Measurements from ENCODE around the gene CMTM8.
A peak's percentile ranks its signal among the peaks of the same experiment; 100 is the strongest.

Gene CMTM8

GRCh38 chr3:32284443-32285212, 46.1 kb downstream of the CMTM8 start:
- TF ChIP-seq SP1 (IDR thresholded peaks at IDR 0.05) (no peak), ARNT (IDR thresholded peaks at IDR 0.05) (no peak), PKNOX1 (IDR thresholded peaks at IDR 0.05) (no peak), ZNF384 (IDR thresholded peaks at IDR 0.05) (no peak), NFRKB (IDR thresholded peaks at IDR 0.05) (no peak), HDGF (IDR thresholded peaks at IDR 0.05; ENCODE audit: borderline replicate concordance) (no peak), BHLHE40 (IDR thresholded peaks at IDR 0.05; ENCODE audit: borderline replicate concordance) (no peak), LEF1 (IDR thresholded peaks at IDR 0.05; ENCODE audit: borderline replicate concordance) (no peak), L3MBTL2 (conservative IDR thresholded peaks at IDR 0.05) (no peak), SUZ12 (IDR thresholded peaks at IDR 0.05) (no peak), FOXM1 (IDR thresholded peaks at IDR 0.05; ENCODE audit: borderline replicate concordance) (no peak), FOXA1 (IDR thresholded peaks at IDR 0.05) (no peak), ELF4 (IDR thresholded peaks at IDR 0.05) (no peak), TARDBP (IDR thresholded peaks at IDR 0.05) (no peak), FOXK2 (IDR thresholded peaks at IDR 0.05) (no peak), CTBP1 (IDR thresholded peaks at IDR 0.05; ENCODE audit: borderline replicate concordance) (no peak)
- DNase-seq (ENCODE audit: extremely low spot score), result no peak
- ChIA-PET POLR2A (no interaction called here), CTCF (no interaction called here)

- CTCF ChIA-PET, result interaction anchor here (0.6 kb wide), 1 partner anchor 9 kb away, joined by 3 read pairs; no protein-coding TSS in a partner anchor
- DNase-seq (ENCODE audit: extremely low spot score), result no peak
- POLR2A ChIA-PET, result no interaction called here
- no peak for TF ChIP-seq PKNOX1 (IDR thresholded peaks at IDR 0.05)
- no peak for TF ChIP-seq FOXM1 (IDR thresholded peaks at IDR 0.05; ENCODE audit: borderline replicate concordance)
- TF ChIP-seq FOXA1 (IDR thresholded peaks at IDR 0.05), result no peak
- no peak for TF ChIP-seq TARDBP (IDR thresholded peaks at IDR 0.05)
- no peak for TF ChIP-seq L3MBTL2 (conservative IDR thresholded peaks at IDR 0.05)
- no peak for TF ChIP-seq SP1 (IDR thresholded peaks at IDR 0.05)
- TF ChIP-seq HDGF (IDR thresholded peaks at IDR 0.05; ENCODE audit: borderline replicate concordance), result no peak
- TF ChIP-seq SUZ12 (IDR thresholded peaks at IDR 0.05), result no peak
- no peak for TF ChIP-seq LEF1 (IDR thresholded peaks at IDR 0.05; ENCODE audit: borderline replicate concordance)
- no peak for TF ChIP-seq ARNT (IDR thresholded peaks at IDR 0.05)
- no peak for TF ChIP-seq CTBP1 (IDR thresholded peaks at IDR 0.05; ENCODE audit: borderline replicate concordance)
- TF ChIP-seq BHLHE40 (IDR thresholded peaks at IDR 0.05; ENCODE audit: borderline replicate concordance), result no peak
- TF ChIP-seq ZNF384 (IDR thresholded peaks at IDR 0.05), result no peak
- TF ChIP-seq NFRKB (IDR thresholded peaks at IDR 0.05), result no peak
- no peak for TF ChIP-seq FOXK2 (IDR thresholded peaks at IDR 0.05)
- no peak for TF ChIP-seq ELF4 (IDR thresholded peaks at IDR 0.05)
Measured at GRCh38 chr3:32285891-32286290, 47.4 kb downstream of the CMTM8 start.

- DNase-seq (ENCODE audit: extremely low spot score), result no peak
- ChIA-PET CTCF (interaction anchor here (1.1 kb wide), 1 partner anchor 8 kb away, joined by 4 read pairs; no protein-coding TSS in a partner anchor), POLR2A (interaction anchor here (0.9 kb wide), 1 partner anchor 49 kb away, joined by 3 read pairs; no protein-coding TSS in a partner anchor)
- TF ChIP-seq TARDBP (IDR thresholded peaks at IDR 0.05) (no peak), FOXM1 (IDR thresholded peaks at IDR 0.05; ENCODE audit: borderline replicate concordance) (no peak), FOXK2 (IDR thresholded peaks at IDR 0.05) (no peak), ARNT (IDR thresholded peaks at IDR 0.05) (no peak), HDGF (IDR thresholded peaks at IDR 0.05; ENCODE audit: borderline replicate concordance) (no peak), L3MBTL2 (conservative IDR thresholded peaks at IDR 0.05) (no peak), PKNOX1 (IDR thresholded peaks at IDR 0.05) (no peak), BHLHE40 (IDR thresholded peaks at IDR 0.05; ENCODE audit: borderline replicate concordance) (no peak), FOXA1 (IDR thresholded peaks at IDR 0.05) (no peak), CTBP1 (IDR thresholded peaks at IDR 0.05; ENCODE audit: borderline replicate concordance) (no peak), ELF4 (IDR thresholded peaks at IDR 0.05) (no peak), SUZ12 (IDR thresholded peaks at IDR 0.05) (no peak), LEF1 (IDR thresholded peaks at IDR 0.05; ENCODE audit: borderline replicate concordance) (no peak), ZNF384 (IDR thresholded peaks at IDR 0.05) (no peak), NFRKB (IDR thresholded peaks at IDR 0.05) (no peak), SP1 (IDR thresholded peaks at IDR 0.05) (no peak)
Measured at GRCh38 chr3:32288819-32289218, 50.3 kb downstream of the CMTM8 start.

GRCh38 chr3:32290619-32291018, 52.1 kb downstream of the CMTM8 start:
- ChIA-PET POLR2A (no interaction called here), CTCF (no interaction called here)
- no peak for TF ChIP-seq NFRKB (IDR thresholded peaks at IDR 0.05)
- TF ChIP-seq FOXM1 (IDR thresholded peaks at IDR 0.05; ENCODE audit: borderline replicate concordance), result no peak
- no peak for TF ChIP-seq CTBP1 (IDR thresholded peaks at IDR 0.05; ENCODE audit: borderline replicate concordance)
- peak; percentile 36; the same call in 1 of the 2 replicates for TF ChIP-seq PKNOX1 (IDR thresholded peaks at IDR 0.05)
- TF ChIP-seq LEF1 (IDR thresholded peaks at IDR 0.05; ENCODE audit: borderline replicate concordance), result no peak
- no peak for TF ChIP-seq ARNT (IDR thresholded peaks at IDR 0.05)
- no peak for TF ChIP-seq TARDBP (IDR thresholded peaks at IDR 0.05)
- TF ChIP-seq ELF4 (IDR thresholded peaks at IDR 0.05), result no peak
- TF ChIP-seq FOXK2 (IDR thresholded peaks at IDR 0.05), result no peak
- DNase-seq (ENCODE audit: extremely low spot score), result no peak
